CD1c-positive myeloid dendritic cell (primary cell): ENCODE data around the gene FHOD3.

Source experiments
- DNase-seq: peaks from one replicate; pipeline ENCODE4 v3.0.0-alpha.2; 2016; ENCODE audit errors: extremely low spot score

FHOD3 gene

GRCh38 chr18:36322734-36323133, 25.2 kb downstream of the FHOD3 start:
- DNase-seq = no peak

GRCh38 chr18:36323421-36323820, 25.9 kb downstream of the FHOD3 start:
- DNase-seq = no peak

GRCh38 chr18:36325846-36326245, 28.3 kb downstream of the FHOD3 start:
- no peak for DNase-seq

- DNase-seq = no peak
Observed at GRCh38 chr18:36326771-36327170, 29.3 kb downstream of the FHOD3 start.

- no peak for DNase-seq
Observed at GRCh38 chr18:36327352-36328316, 30.1 kb downstream of the FHOD3 start.

GRCh38 chr18:36328385-36328858, 30.9 kb downstream of the FHOD3 start:
- no peak for DNase-seq

GRCh38 chr18:36328916-36329315, 31.4 kb downstream of the FHOD3 start:
- DNase-seq = no peak

- no peak for DNase-seq
Observed at GRCh38 chr18:36329684-36330434, 32.3 kb downstream of the FHOD3 start.

- no peak for DNase-seq
Observed at GRCh38 chr18:36330435-36331052, 33.0 kb downstream of the FHOD3 start.

- no peak for DNase-seq
Observed at GRCh38 chr18:36331521-36331971, 34.0 kb downstream of the FHOD3 start.

GRCh38 chr18:36333414-36333813, 35.9 kb downstream of the FHOD3 start:
- no peak for DNase-seq

- DNase-seq = no peak
Observed at GRCh38 chr18:36334798-36335197, 37.3 kb downstream of the FHOD3 start.

- no peak for DNase-seq
Observed at GRCh38 chr18:36335476-36336279, 38.2 kb downstream of the FHOD3 start.

- no peak for DNase-seq
Observed at GRCh38 chr18:36337679-36338402, 40.3 kb downstream of the FHOD3 start.

GRCh38 chr18:36338403-36338933, 41.0 kb downstream of the FHOD3 start:
- DNase-seq = no peak

GRCh38 chr18:36340246-36340645, 42.7 kb downstream of the FHOD3 start:
- no peak for DNase-seq

- no peak for DNase-seq
Observed at GRCh38 chr18:36341944-36342343, 44.4 kb downstream of the FHOD3 start.

GRCh38 chr18:36348331-36348730, 50.8 kb downstream of the FHOD3 start:
- no peak for DNase-seq

- no peak for DNase-seq
Observed at GRCh38 chr18:36348971-36349417, 51.5 kb downstream of the FHOD3 start.

- no peak for DNase-seq
Observed at GRCh38 chr18:36349552-36349951, 52.0 kb downstream of the FHOD3 start.
